Amniotic stem cell (primary cell): ENCODE results near the gene NPR3.
"Not testable (repeated sequence)": the region's sequence is repeated elsewhere in the genome, so short reads cannot be mapped to it uniquely, and the experiment has no call there.

Experiments
- DNase-seq: peaks from one replicate; lab custom pipeline; 2025; lab: John Stamatoyannopoulos, UW

The NPR3 gene

DNA sequence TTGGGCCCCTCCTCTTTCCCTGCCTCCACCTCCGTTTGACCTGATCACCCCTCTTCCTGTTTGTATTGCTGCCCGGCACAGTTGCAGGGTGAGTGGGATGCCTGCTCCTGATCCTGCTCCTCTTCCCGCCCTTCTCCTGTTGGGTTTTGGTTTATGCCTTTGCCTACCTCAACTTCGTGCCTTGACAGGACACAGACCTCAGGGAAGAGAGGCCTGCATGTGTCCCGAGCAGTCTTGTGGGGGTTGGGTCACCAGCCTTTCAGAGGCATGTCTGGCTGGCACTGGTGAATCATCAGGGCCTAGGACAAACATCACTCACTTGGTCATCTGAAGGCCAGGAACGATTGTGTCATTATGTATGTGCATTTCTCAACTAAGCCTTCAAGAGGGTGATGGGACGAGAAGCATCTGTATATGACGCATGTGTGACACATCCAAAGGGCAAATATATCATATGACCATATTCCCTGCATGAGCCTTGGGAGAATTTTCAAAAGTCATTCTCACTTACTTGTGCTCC, 56.9 kb downstream of the NPR3 start:
- peak; percentile 90 for DNase-seq

GRCh38 chr5:32769711-32770110, 58.6 kb downstream of the NPR3 start:
- DNase-seq, result no peak

- no peak for DNase-seq
Measured at GRCh38 chr5:32770444-32770843, 59.3 kb downstream of the NPR3 start.

DNA sequence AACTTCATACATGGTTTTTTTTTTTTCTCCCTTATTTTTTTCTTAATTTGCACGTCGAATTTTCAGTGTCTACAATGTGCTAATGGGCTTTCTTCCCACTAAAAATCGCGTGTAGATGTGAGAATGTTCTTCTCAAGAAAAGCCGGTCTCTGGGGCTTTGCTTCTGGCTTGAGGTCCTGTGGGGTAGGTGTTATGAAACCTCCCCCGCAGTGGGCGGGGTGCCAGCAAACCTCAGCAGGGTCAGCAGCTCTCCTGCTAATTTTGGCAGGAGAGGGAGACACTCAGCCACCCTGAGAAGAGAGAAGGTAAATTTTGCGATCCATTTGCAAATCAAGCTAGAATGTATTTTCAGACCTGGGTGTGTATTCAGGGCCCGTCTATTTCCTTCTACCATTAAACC, 59.9 kb downstream of the NPR3 start:
- no peak for DNase-seq

DNA sequence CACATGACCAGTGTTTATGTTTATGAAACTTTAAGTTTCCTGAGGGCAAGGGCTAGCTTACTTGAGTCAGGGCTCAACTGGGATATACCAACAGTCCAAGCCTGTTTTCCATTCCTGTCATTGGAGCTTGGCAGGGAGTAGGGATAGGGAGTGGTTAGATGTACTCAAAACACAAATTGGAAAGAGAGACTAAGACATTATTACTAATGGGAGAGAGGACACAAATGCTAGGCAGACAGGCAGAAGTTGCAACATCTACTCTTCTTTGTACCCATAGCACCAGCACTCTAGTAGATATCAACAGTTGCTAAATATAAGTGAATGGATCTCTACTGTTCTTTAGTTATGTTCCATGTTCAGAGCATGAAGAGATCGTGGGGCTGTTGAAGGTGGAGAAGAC, 62.8 kb downstream of the NPR3 start:
- DNase-seq, result no peak

DNA sequence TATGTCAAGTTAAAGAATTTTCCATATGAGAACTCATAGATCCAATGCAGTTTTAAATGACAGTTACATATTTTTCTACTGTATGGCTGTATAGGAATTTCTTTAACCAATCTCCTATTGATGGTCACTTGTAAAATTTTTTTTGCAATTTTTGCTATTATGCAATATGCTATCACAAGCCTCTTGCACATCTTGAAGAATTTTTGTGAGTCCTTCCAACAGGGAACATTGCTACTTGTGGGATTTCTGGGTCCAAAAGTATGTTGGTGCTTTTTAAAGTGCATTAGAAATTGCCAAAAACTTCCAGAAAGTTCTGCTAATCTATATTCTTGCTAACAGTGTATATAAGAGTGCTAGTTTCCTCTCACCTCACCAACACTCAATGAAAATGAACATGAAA, 65.1 kb downstream of the NPR3 start:
- no peak for DNase-seq

DNA sequence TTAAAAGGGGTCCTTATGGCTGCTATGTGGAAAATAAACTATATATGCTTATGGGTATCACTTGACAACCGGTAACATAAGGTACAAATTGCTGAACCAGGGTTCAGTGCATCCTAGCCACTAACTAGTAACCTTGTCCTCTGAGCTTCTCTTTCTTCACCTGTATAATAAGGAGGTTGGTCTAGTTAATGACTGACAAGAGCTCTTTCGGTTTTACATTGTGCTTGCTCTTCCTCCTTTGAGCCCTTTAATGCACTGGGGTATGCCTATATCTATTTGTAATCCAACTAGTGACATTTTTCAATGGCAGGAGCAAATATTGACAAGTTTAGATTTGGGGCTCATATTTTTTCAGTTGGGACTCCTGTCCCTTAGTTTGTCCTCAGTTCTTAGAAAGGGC, 66.1 kb downstream of the NPR3 start:
- no peak for DNase-seq

DNA sequence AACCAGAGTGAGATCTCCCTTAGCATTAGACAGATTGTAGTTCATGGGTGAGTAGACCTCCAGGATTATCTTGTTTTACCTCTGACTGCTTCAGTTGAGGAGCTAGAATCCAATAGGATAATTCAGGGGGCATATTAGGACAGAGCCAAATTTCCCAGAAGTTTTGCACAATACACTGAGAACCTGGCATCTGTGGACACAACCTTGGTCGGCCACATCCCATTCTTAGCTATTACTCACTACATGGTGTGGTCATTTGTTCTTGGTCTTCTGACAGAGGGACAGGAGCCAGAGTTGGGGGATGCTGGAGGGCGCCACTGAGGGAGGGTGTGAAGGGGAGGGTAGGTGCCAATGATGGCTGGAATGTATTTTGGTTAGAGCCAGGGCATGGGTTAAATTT, 66.6 kb downstream of the NPR3 start:
- no peak for DNase-seq

DNA sequence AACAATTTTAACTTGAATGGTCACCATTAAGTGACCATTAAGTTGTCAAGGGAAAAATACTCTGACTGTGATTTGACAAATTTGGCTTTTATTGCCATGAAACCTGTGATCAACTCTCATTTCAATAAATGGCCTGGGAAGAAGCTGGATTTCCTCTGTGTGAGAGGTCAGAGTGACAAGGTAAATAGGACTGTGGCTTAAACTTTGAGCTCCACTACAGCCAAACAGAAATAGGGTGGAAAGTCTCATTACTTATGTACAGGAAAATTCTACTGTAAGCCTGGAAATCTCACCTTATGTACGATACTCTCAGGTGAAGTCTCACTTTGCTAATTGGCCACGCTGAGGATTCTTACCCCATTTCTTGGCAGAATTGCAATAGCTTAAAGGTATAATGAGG, 67.3 kb downstream of the NPR3 start:
- DNase-seq, result no peak

- DNase-seq, result no peak
Measured at GRCh38 chr5:32779754-32780415, 68.8 kb downstream of the NPR3 start.

GRCh38 chr5:32780508-32780919, 69.4 kb downstream of the NPR3 start:
- DNase-seq, result no peak

DNA sequence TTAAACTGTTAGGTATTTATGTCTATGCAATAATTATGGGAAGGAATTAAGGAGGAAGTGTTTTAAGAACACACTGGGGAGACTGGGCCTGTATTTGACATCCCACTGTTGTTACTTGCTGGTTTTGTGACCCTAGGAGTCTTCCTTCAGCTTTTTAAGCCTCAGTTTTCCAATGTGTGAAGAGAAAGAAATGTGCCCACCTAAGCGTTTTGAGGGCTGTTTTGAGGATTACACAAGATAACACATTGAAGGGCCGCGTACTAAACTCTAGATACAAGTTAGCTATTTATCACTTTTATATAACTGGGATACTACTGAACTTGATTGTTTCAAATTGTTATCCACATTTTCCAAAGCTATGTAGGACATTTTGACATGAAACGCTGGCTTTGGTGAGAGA, 72.5 kb downstream of the NPR3 start:
- no peak for DNase-seq

DNA sequence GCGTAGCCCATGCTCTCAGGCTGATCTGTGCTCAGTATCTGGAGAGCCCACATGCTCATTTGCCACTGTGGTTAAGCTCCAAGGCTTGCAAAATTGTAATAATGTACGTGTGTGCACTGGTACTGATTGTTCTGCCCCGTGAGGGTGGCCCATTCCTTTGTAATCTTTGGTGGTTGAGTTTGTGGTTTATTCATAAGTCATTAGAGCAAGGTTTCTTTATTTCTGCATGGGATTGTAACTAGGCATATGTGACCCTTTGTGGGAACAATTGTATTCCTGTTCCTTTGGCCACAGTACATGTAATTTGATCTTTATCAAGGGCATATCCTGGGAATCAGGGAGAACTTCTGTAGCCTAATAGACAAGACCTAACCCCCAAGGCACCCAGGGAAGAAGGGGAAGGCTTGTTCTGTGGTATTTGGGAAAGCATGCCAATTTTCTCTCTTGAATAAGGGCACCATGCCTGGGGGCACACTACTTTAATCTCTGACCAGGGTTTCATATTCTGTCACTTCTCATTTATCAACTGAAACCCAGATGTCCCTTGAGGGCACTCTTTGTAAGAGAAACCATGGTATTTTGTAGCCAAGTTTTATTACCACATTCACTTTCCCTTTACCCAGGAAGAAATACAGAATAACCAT, 74.6 kb downstream of the NPR3 start:
- DNase-seq, result no peak

- DNase-seq, result no peak
Measured at GRCh38 chr5:32786311-32786710, 75.2 kb downstream of the NPR3 start.

- no peak for DNase-seq
Measured at GRCh38 chr5:32790411-32790951, 79.4 kb downstream of the NPR3 start.

GRCh38 chr5:32791536-32792243, 80.6 kb downstream of the NPR3 start:
- no peak for DNase-seq

DNA sequence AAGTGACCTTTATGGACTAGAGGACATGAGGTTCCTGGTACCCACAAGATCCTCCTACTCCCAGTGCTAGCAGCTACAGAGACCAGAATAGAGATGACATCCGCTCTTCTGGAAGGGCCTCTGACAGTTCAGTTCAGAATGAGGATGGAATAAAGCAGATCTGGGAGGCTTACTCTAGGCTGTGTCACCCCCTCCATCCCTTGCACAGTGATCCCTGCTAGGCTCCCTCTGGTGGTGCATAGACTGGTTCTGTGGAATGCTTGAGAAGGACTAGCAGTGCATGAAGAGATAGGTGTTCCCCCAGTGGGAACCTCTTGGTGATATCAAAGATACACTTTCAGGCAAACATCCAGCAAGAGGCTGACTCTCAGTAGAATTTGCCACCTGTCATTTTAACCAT, 83.0 kb downstream of the NPR3 start:
- no peak for DNase-seq

GRCh38 chr5:32802764-32803163, 91.6 kb downstream of the NPR3 start:
- DNase-seq, result no peak

DNA sequence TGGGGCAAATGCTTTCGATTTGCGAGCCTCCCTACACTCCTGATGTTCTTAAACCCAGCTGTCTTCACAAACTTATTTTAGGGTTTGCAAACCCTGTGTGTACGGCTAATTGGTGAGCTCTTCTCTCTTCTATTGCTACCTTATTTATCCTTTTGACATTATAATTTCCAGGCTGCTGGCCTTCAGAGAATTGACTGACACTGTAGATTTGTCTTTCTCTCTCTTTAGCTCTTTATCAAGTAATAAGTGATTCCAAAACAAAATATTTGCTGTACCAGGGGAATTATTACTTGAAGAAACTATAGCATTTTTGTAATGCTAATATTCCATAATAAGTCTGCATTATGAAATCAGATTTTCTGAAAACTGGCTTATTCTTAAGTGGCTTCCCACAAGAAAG, 92.5 kb downstream of the NPR3 start:
- DNase-seq, result no peak

- DNase-seq, result not testable (repeated sequence)
Measured at GRCh38 chr5:32805462-32805861, 94.3 kb downstream of the NPR3 start.

GRCh38 chr5:32805971-32806638, 95.0 kb downstream of the NPR3 start:
- peak; percentile 68 for DNase-seq

DNA sequence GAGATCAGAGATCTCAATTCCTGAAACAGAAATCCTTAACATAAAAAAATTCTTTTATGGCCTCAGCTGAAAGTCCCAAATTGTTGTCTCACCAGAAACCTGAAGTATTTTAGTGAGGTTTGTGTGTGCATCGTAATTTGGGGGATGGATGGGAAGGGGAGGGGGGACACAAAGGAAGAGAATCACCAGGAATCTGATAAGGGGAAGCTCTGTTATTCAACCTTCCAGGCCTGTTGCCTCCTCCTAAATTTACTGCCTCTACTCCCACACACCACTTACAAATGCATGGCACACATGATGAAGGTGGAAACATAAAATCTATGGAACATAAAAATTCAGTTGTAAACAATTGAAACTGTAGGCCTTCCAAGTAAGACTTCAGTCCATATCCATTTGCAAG, 97.7 kb downstream of the NPR3 start:
- DNase-seq, result no peak
